Stromal cell of bone marrow (primary cell): ENCODE measurements around the gene KIF18B.
"Not testable (repeated sequence)": the region's sequence is repeated elsewhere in the genome, so short reads cannot be mapped to it uniquely, and the experiment has no call there.

Experiments
- DNase-seq: peaks from one replicate; pipeline ENCODE4 v3.0.0-alpha.2; 2012; ENCODE audit warnings: low read depth

The KIF18B gene

GRCh38 chr17:44969144-44969780, 21.7 kb upstream of the KIF18B start:
- no peak for DNase-seq

- peak; percentile 82 for DNase-seq
Observed at GRCh38 chr17:44968225-44969143, 20.9 kb upstream of the KIF18B start, which contains the start of gene C1QL1. C1QL1 (minus strand) TSS chr17:44968303; CDS start chr17:44968048, 255 bp downstream.

GRCh38 chr17:44967907-44968224, 20.3 kb upstream of the KIF18B start:
- no peak for DNase-seq

GRCh38 chr17:44967026-44967906, 19.7 kb upstream of the KIF18B start:
- no peak for DNase-seq

- no peak for DNase-seq
Observed at GRCh38 chr17:44966348-44967025, 18.9 kb upstream of the KIF18B start.

GRCh38 chr17:44965481-44966234, 18.1 kb upstream of the KIF18B start:
- no peak for DNase-seq

- no peak for DNase-seq
Observed at GRCh38 chr17:44961921-44962350, 14.4 kb upstream of the KIF18B start.

- DNase-seq = no peak
Observed at GRCh38 chr17:44960691-44961090, 13.1 kb upstream of the KIF18B start.

GRCh38 chr17:44959821-44960531, 12.4 kb upstream of the KIF18B start:
- no peak for DNase-seq

- no peak for DNase-seq
Observed at GRCh38 chr17:44956998-44957981, 9.7 kb upstream of the KIF18B start.

GRCh38 chr17:44955674-44956425, 8.3 kb upstream of the KIF18B start:
- no peak for DNase-seq

- no peak for DNase-seq
Observed at GRCh38 chr17:44952946-44953475, 5.4 kb upstream of the KIF18B start.

GRCh38 chr17:44948315-44948795, 782 bp upstream of the KIF18B start:
- DNase-seq = no peak

- not testable (repeated sequence) for DNase-seq
Observed at GRCh38 chr17:44945652-44946051, 1.9 kb downstream of the KIF18B start.

- no peak for DNase-seq
Observed at GRCh38 chr17:44942456-44942855, 5.1 kb downstream of the KIF18B start.

- DNase-seq = no peak
Observed at GRCh38 chr17:44941712-44942331, 5.8 kb downstream of the KIF18B start.

GRCh38 chr17:44940768-44941167, 6.8 kb downstream of the KIF18B start:
- DNase-seq = no peak
